Epidermal melanocyte (primary cell): ENCODE results near the gene COQ8A.
"Not testable (repeated sequence)": the region's sequence is repeated elsewhere in the genome, so short reads cannot be mapped to it uniquely, and the experiment has no call there.

Experiments
- DNase-seq: peaks from one replicate; pipeline ENCODE4 v3.0.0; 2011; ENCODE audit warnings: low spot score; ENCODE audit not compliant: insufficient read length

The COQ8A gene

GRCh38 chr1:226951286-226952117 is 11.4 kb downstream of the COQ8A start:
- DNase-seq = no peak

- no peak for DNase-seq
Observed at GRCh38 chr1:226952118-226952441, 12.0 kb downstream of the COQ8A start.

- no peak for DNase-seq
Observed at GRCh38 chr1:226953175-226953800, 13.2 kb downstream of the COQ8A start.

- no peak for DNase-seq
Observed at GRCh38 chr1:226954337-226954736, 14.2 kb downstream of the COQ8A start.

GRCh38 chr1:226954777-226955176 is 14.7 kb downstream of the COQ8A start:
- no peak for DNase-seq

- not testable (repeated sequence) for DNase-seq
Observed at GRCh38 chr1:226955857-226956256, 15.8 kb downstream of the COQ8A start.

- DNase-seq = no peak
Observed at GRCh38 chr1:226956942-226957713, 17.0 kb downstream of the COQ8A start.

- DNase-seq = no peak
Observed at GRCh38 chr1:226957714-226958113, 17.6 kb downstream of the COQ8A start.

- DNase-seq = no peak
Observed at GRCh38 chr1:226958300-226958699, 18.2 kb downstream of the COQ8A start.

- no peak for DNase-seq
Observed at GRCh38 chr1:226960256-226960655, 20.2 kb downstream of the COQ8A start.

GRCh38 chr1:226960944-226961765 is 21.1 kb downstream of the COQ8A start:
- no peak for DNase-seq

GRCh38 chr1:226962421-226963391 is 22.6 kb downstream of the COQ8A start:
- no peak for DNase-seq

GRCh38 chr1:226964068-226964425 is 24.0 kb downstream of the COQ8A start:
- DNase-seq = no peak

- DNase-seq = no peak
Observed at GRCh38 chr1:226964611-226965486, 24.8 kb downstream of the COQ8A start.

GRCh38 chr1:226965581-226966440 is 25.7 kb downstream of the COQ8A start:
- DNase-seq = no peak

GRCh38 chr1:226966683-226967082 is 26.6 kb downstream of the COQ8A start:
- no peak for DNase-seq

- no peak for DNase-seq
Observed at GRCh38 chr1:226967665-226968064, 27.6 kb downstream of the COQ8A start.

GRCh38 chr1:226971765-226972164 is 31.7 kb downstream of the COQ8A start:
- no peak for DNase-seq
